Mammary epithelial cell (primary cell): Measurements from ENCODE around the gene CARM1.

Experiments
- EZH2 ChIP-seq: IDR thresholded peaks from 2 replicates; pipeline ENCODE4 v1.6.1; 2012; ENCODE audit warnings: low read length, inconsistent platforms, borderline replicate concordance
- TF ChIP-seq, protein P1 (sequence below), 2 donors: IDR thresholded peaks in 1 of 2; conservative IDR thresholded peaks in 1 of 2; 2 replicates each; pipeline ENCODE4 v1.5.1; 2011 to 2012; ENCODE audit warnings: inconsistent platforms in 2 of 2, low read length in 2 of 2, mild to moderate bottlenecking in 2 of 2, control low read depth in 1 of 2, low read depth in 1 of 2; ENCODE audit not compliant: insufficient read depth in 1 of 2; ENCODE audit errors: extremely low read depth in 1 of 2

DNA sequence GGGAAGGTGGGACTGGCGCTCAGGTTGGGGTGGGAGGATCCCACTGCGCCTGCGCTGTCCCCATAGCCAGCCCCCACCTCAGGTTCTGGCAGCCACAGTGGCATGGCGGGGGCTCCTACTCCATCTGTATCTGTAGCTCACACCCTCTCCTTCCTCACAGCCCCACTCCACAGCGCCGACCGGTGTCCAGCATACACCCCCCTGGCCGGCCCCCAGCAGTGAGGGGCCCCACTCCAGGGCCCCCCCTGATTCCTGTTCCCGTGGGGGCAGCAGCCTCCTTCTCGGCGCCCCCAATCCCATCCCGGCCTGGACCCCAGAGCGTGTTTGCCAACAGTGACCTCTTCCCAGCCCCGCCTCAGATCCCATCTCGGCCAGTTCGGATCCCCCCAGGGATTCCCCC, 41.4 kb upstream of the CARM1 start:
- no peak for TF ChIP-seq EZH2
- TF ChIP-seq, protein P1, sequence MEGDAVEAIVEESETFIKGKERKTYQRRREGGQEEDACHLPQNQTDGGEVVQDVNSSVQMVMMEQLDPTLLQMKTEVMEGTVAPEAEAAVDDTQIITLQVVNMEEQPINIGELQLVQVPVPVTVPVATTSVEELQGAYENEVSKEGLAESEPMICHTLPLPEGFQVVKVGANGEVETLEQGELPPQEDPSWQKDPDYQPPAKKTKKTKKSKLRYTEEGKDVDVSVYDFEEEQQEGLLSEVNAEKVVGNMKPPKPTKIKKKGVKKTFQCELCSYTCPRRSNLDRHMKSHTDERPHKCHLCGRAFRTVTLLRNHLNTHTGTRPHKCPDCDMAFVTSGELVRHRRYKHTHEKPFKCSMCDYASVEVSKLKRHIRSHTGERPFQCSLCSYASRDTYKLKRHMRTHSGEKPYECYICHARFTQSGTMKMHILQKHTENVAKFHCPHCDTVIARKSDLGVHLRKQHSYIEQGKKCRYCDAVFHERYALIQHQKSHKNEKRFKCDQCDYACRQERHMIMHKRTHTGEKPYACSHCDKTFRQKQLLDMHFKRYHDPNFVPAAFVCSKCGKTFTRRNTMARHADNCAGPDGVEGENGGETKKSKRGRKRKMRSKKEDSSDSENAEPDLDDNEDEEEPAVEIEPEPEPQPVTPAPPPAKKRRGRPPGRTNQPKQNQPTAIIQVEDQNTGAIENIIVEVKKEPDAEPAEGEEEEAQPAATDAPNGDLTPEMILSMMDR (conservative IDR thresholded peaks at IDR 0.05 in 1 of 2, IDR thresholded peaks at IDR 0.05 in 1 of 2; ENCODE audit: extremely low read depth in 1 of 2, insufficient read depth in 1 of 2, low read depth in 1 of 2, low read length in 2 of 2) = no peak
